Measurements from ENCODE around the gene MSMB. TPM values are rescaled to one million over a fixed set of nuclear protein-coding genes. Genes with fewer than 3 reads are reported as not detected.

The MSMB gene
- total and polyA plus RNA-seq, 2 of the 8 experiments (the other 6 are each of a cell fraction or from before 2014, with no cell fraction given): not detected

GRCh38 chr10:46004963-46005362 is 41.1 kb downstream of the MSMB start (continued):
- TF ChIP-seq ASH2L (IDR thresholded peaks at IDR 0.05; ENCODE audit: low read length): no peak

Measured in H1 (cell line).